Measurements from ENCODE around the gene CLN3. TPM values are rescaled to one million over a fixed set of nuclear protein-coding genes. Genes with fewer than 3 reads are reported as not detected.

CLN3 gene
- total and polyA plus RNA-seq, 2 experiments from 2014 or later, result 18.1 to 31.4 TPM

- Histone ChIP-seq H3K27ac (ENCODE audit: low read depth) (no peak overlapping the region), H3K36me3 (ENCODE audit: insufficient read depth) (no peaks in the 10 kb centered on the region), H3K4me2 (no peak overlapping the region), H3K9me2 (ENCODE audit: insufficient read depth) (no peaks in the 10 kb centered on the region), H4K20me1 (replicated peaks; ENCODE audit: insufficient read depth) (no peaks in the 10 kb centered on the region), H2AFZ (no peak overlapping the region), H3K4me1 (ENCODE audit: insufficient read depth) (no peaks in the 10 kb centered on the region), H3K79me2 (replicated peaks; ENCODE audit: insufficient read depth) (no peaks in the 10 kb centered on the region), H3K4me3 (no peak overlapping the region), H3F3A (replicated peaks; ENCODE audit: low read depth) (no peaks in the 10 kb centered on the region), H3K27me3 (ENCODE audit: insufficient read depth) (no peaks in the 10 kb centered on the region)
- Mint-ChIP-seq H3K36me3 (ENCODE audit: low read depth) (no peaks in the 10 kb centered on the region), H3K4me1 (peaks cover 5% of the 10 kb centered on the region; the same call in 2 of the 3 replicates), H3K9me3 (no peaks in the 10 kb centered on the region), H3K27me3 (ENCODE audit: insufficient read depth, low read depth, poor library complexity) (peaks cover 9% of the 10 kb centered on the region), H3K27ac (no peak overlapping the region), H3K4me3 (no peak overlapping the region)
- no peak for TF ChIP-seq ZNF331 (CRISPR knock-in tag; IDR thresholded peaks at IDR 0.05; ENCODE audit: low read depth)
- TF ChIP-seq EZH2phosphoT487 (IDR thresholded peaks at IDR 0.05; ENCODE audit: unreplicated experiment), result no peak
- TF ChIP-seq, protein P1, sequence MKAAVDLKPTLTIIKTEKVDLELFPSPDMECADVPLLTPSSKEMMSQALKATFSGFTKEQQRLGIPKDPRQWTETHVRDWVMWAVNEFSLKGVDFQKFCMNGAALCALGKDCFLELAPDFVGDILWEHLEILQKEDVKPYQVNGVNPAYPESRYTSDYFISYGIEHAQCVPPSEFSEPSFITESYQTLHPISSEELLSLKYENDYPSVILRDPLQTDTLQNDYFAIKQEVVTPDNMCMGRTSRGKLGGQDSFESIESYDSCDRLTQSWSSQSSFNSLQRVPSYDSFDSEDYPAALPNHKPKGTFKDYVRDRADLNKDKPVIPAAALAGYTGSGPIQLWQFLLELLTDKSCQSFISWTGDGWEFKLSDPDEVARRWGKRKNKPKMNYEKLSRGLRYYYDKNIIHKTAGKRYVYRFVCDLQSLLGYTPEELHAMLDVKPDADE (IDR thresholded peaks at IDR 0.05), result no peak
- no peak for TF ChIP-seq ZNF114 (CRISPR knock-in tag; IDR thresholded peaks at IDR 0.05)
- TF ChIP-seq CREB1 (CRISPR knock-in tag; IDR thresholded peaks at IDR 0.05; ENCODE audit: low read depth), result no peak
- no peak for TF ChIP-seq POLR2AphosphoS5 (IDR thresholded peaks at IDR 0.05; ENCODE audit: low read depth)
- no peak for TF ChIP-seq STAT1 (IDR thresholded peaks at IDR 0.05; ENCODE audit: unreplicated experiment)
- no peak for TF ChIP-seq JUNB (IDR thresholded peaks at IDR 0.05; ENCODE audit: unreplicated experiment)
- no peak for TF ChIP-seq ZNF462 (CRISPR knock-in tag; IDR thresholded peaks at IDR 0.05)
- TF ChIP-seq NANOG (IDR thresholded peaks at IDR 0.05; ENCODE audit: borderline replicate concordance), result no peak
- TF ChIP-seq, protein P2, sequence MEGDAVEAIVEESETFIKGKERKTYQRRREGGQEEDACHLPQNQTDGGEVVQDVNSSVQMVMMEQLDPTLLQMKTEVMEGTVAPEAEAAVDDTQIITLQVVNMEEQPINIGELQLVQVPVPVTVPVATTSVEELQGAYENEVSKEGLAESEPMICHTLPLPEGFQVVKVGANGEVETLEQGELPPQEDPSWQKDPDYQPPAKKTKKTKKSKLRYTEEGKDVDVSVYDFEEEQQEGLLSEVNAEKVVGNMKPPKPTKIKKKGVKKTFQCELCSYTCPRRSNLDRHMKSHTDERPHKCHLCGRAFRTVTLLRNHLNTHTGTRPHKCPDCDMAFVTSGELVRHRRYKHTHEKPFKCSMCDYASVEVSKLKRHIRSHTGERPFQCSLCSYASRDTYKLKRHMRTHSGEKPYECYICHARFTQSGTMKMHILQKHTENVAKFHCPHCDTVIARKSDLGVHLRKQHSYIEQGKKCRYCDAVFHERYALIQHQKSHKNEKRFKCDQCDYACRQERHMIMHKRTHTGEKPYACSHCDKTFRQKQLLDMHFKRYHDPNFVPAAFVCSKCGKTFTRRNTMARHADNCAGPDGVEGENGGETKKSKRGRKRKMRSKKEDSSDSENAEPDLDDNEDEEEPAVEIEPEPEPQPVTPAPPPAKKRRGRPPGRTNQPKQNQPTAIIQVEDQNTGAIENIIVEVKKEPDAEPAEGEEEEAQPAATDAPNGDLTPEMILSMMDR (conservative IDR thresholded peaks at IDR 0.05; ENCODE audit: low read depth in 2 of 2), result no peak
- no peak for TF ChIP-seq EZH2 (IDR thresholded peaks at IDR 0.05; ENCODE audit: low read depth, unreplicated experiment)
- TF ChIP-seq, protein P3, sequence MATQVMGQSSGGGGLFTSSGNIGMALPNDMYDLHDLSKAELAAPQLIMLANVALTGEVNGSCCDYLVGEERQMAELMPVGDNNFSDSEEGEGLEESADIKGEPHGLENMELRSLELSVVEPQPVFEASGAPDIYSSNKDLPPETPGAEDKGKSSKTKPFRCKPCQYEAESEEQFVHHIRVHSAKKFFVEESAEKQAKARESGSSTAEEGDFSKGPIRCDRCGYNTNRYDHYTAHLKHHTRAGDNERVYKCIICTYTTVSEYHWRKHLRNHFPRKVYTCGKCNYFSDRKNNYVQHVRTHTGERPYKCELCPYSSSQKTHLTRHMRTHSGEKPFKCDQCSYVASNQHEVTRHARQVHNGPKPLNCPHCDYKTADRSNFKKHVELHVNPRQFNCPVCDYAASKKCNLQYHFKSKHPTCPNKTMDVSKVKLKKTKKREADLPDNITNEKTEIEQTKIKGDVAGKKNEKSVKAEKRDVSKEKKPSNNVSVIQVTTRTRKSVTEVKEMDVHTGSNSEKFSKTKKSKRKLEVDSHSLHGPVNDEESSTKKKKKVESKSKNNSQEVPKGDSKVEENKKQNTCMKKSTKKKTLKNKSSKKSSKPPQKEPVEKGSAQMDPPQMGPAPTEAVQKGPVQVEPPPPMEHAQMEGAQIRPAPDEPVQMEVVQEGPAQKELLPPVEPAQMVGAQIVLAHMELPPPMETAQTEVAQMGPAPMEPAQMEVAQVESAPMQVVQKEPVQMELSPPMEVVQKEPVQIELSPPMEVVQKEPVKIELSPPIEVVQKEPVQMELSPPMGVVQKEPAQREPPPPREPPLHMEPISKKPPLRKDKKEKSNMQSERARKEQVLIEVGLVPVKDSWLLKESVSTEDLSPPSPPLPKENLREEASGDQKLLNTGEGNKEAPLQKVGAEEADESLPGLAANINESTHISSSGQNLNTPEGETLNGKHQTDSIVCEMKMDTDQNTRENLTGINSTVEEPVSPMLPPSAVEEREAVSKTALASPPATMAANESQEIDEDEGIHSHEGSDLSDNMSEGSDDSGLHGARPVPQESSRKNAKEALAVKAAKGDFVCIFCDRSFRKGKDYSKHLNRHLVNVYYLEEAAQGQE (IDR thresholded peaks at IDR 0.05; ENCODE audit: unreplicated experiment), result no peak
- DNase-seq (ENCODE audit: low spot score) (no peak), ATAC-seq (no peak)
Measured at GRCh38 chr16:28540346-28540745, 48.5 kb upstream of the CLN3 start.

Measured in GM23338 (cell line).